ENCODE data around the gene QSOX1. TPM values are rescaled to one million over a fixed set of nuclear protein-coding genes. Genes with fewer than 3 reads are reported as not detected.

The QSOX1 gene
- total and polyA plus RNA-seq, 2 donors (not counting 3 experiments of a cell fraction or from before 2014, with no cell fraction given): 256 to 415 TPM

DNA sequence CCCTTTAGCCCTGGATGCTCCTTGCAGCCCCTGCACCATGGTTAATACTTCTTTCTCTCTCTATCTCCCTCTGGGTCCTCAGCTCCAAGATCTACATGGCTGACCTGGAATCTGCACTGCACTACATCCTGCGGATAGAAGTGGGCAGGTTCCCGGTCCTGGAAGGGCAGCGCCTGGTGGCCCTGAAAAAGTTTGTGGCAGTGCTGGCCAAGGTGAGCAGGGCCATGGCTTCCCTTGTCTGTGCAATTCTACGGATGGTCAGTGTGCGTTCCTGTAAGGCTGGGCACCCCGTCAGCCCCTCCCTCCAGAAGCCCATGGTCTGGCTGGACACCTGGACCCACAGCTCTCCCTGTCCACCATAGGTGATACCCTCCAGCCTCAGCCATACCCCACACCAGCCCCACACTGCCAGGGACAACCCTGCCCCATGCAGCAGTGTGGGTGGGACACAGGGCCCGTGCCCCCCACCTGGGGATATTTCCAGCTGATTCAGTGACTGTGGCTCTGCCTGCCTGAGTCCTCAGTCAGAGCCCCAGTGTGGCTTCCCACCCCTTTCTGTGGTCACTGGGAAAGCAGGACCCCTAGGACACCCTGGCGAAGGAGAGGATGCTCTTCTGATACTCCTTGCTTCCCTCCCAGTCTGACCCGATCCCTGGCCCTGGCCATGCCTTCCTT lies 31.4 kb downstream of the QSOX1 start:
- no peaks in the 10 kb centered on the region for H4K20me1 ChIP-seq (replicated peaks; ENCODE audit: control insufficient read depth, extremely low read depth, insufficient read depth, low read length)
- H3K9ac ChIP-seq (replicated peaks; ENCODE audit: extremely low read depth, insufficient read depth, low read length): no peak overlapping the region
- FAIRE-seq (no peak), DNase-seq (ENCODE audit: low read depth, low spot score) (no peak)
- H3K36me3 ChIP-seq (ENCODE audit: control insufficient read depth in 2 of 2, extremely low read depth in 1 of 2, insufficient read depth in 2 of 2, low read length in 2 of 2): peaks cover 6 to 27% of the 10 kb centered on the region in 2 experiments
- ChIA-PET CTCF (interaction anchor here (1.1 to 3.4 kb wide), 4 partner anchors 11 to 371 kb away, joined by 4 to 70 read pairs (median 6); no protein-coding TSS in a partner anchor), POLR2A (no interaction called here)
- H3K27me3 ChIP-seq (ENCODE audit: control insufficient read depth in 2 of 2, insufficient read depth in 2 of 2, low read length in 2 of 2): no peaks in the 10 kb centered on the region
- dilution Hi-C loops (cut with MboI; ENCODE audit: extremely low pct_ligation_motif_present, low sequenced_read_pairs): no loop called here
- no peaks in the 10 kb centered on the region for H3K9me1 ChIP-seq (replicated peaks; ENCODE audit: control insufficient read depth, extremely low read depth, insufficient read depth, low read length)
- no peak overlapping the region for H3K4me3 ChIP-seq (replicated peaks in 1 of 3; ENCODE audit: insufficient read depth in 1 of 3, low read depth in 1 of 3, low read length in 3 of 3)
- intact Hi-C loops (cut with micrococcal nuclease): no loop called here
- no peak overlapping the region for H2AFZ ChIP-seq (ENCODE audit: low read depth, low read length)
- H3K27ac ChIP-seq (ENCODE audit: insufficient read depth, low read depth, low read length): no peak overlapping the region
- no peak overlapping the region for H3K4me2 ChIP-seq (ENCODE audit: insufficient read depth, low read length)
- TF ChIP-seq, protein P1, sequence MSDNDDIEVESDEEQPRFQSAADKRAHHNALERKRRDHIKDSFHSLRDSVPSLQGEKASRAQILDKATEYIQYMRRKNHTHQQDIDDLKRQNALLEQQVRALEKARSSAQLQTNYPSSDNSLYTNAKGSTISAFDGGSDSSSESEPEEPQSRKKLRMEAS (IDR thresholded peaks at IDR 0.05; ENCODE audit: insufficient read depth, insufficient read length): no peak
- TF ChIP-seq, protein P2, sequence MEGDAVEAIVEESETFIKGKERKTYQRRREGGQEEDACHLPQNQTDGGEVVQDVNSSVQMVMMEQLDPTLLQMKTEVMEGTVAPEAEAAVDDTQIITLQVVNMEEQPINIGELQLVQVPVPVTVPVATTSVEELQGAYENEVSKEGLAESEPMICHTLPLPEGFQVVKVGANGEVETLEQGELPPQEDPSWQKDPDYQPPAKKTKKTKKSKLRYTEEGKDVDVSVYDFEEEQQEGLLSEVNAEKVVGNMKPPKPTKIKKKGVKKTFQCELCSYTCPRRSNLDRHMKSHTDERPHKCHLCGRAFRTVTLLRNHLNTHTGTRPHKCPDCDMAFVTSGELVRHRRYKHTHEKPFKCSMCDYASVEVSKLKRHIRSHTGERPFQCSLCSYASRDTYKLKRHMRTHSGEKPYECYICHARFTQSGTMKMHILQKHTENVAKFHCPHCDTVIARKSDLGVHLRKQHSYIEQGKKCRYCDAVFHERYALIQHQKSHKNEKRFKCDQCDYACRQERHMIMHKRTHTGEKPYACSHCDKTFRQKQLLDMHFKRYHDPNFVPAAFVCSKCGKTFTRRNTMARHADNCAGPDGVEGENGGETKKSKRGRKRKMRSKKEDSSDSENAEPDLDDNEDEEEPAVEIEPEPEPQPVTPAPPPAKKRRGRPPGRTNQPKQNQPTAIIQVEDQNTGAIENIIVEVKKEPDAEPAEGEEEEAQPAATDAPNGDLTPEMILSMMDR (IDR thresholded peaks at IDR 0.05; ENCODE audit: extremely low read depth in 1 of 2, insufficient read depth in 1 of 2, low read depth in 1 of 2, low read length in 2 of 2): no peak
- TF ChIP-seq JUN (IDR thresholded peaks at IDR 0.05; ENCODE audit: borderline replicate concordance, insufficient read depth, insufficient read length, low read depth): no peak
- TF ChIP-seq POLR2AphosphoS5 (IDR thresholded peaks at IDR 0.05; ENCODE audit: insufficient read depth, low read depth, low read length): no peak
- no peak for TF ChIP-seq POLR2A (IDR thresholded peaks at IDR 0.05; ENCODE audit: low read depth, low read length)
- no peak for TF ChIP-seq FOS (IDR thresholded peaks at IDR 0.05; ENCODE audit: borderline replicate concordance, insufficient read depth, low read length)
- TF ChIP-seq EZH2 (IDR thresholded peaks at IDR 0.05; ENCODE audit: borderline replicate concordance, low read depth, low read length, severe bottlenecking): no peak
- TF ChIP-seq GATA2 (IDR thresholded peaks at IDR 0.05; ENCODE audit: insufficient read depth, insufficient read length, low read depth, low read length): no peak
- TF ChIP-seq MYC (IDR thresholded peaks at IDR 0.05; ENCODE audit: low read depth, low read length): no peak
- no peaks in the 10 kb centered on the region for H3K79me2 ChIP-seq (ENCODE audit: control insufficient read depth, insufficient read depth, low read length)
- BruUV-seq (replicated peaks): no TSS peak
- no peaks in the 10 kb centered on the region for H3K9me3 ChIP-seq (replicated peaks; ENCODE audit: control insufficient read depth, insufficient read depth, low read length)
- H3K4me1 ChIP-seq (ENCODE audit: control insufficient read depth, extremely low read depth, insufficient read depth, low read length): no peaks in the 10 kb centered on the region

Data from endothelial cell of umbilical vein (primary cell).